Liver (tissue), 3 donors: ENCODE results near the gene ASPHD2.
A peak's percentile ranks its signal among the peaks of the same experiment; 100 is the strongest.

Experiments
- EGR1 ChIP-seq, 2 donors: IDR thresholded peaks; 2 replicates each; pipeline ENCODE4 v1.6.1; 2016 to 2018; ENCODE audit warnings: antibody characterized with exemption in 2 of 2, low read depth in 2 of 2
- FOXA1 ChIP-seq: IDR thresholded peaks from 2 replicates; pipeline ENCODE4 v1.6.1; 2016; ENCODE audit warnings: antibody characterized with exemption
- GABPA ChIP-seq, 2 donors: IDR thresholded peaks in 1 of 2; conservative IDR thresholded peaks in 1 of 2; 2 replicates each; pipeline ENCODE4 v1.6.1; 2016; ENCODE audit warnings: antibody characterized with exemption in 2 of 2, mild to moderate bottlenecking in 1 of 2, moderate library complexity in 1 of 2
- JUND ChIP-seq, 2 donors: IDR thresholded peaks; 2 replicates each; pipeline ENCODE4 v1.6.1; 2016; ENCODE audit warnings: antibody characterized with exemption in 2 of 2
- RAD21 ChIP-seq, 2 donors: IDR thresholded peaks; 2 replicates each; pipeline ENCODE4 v1.6.1; 2016; ENCODE audit warnings: antibody characterized with exemption in 2 of 2, mild to moderate bottlenecking in 2 of 2
- RXRA ChIP-seq, 2 donors: IDR thresholded peaks; 2 replicates each; pipeline ENCODE4 v1.6.1; 2017 to 2018; ENCODE audit warnings: antibody characterized with exemption in 2 of 2, mild to moderate bottlenecking in 1 of 2
- SP1 ChIP-seq: IDR thresholded peaks from 2 replicates; pipeline ENCODE4 v1.6.1; 2018; ENCODE audit warnings: antibody characterized with exemption, mild to moderate bottlenecking
- TAF1 ChIP-seq: conservative IDR thresholded peaks from 2 replicates; pipeline ENCODE4 v1.6.1; 2016; ENCODE audit warnings: antibody characterized with exemption, mild to moderate bottlenecking
- YY1 ChIP-seq: IDR thresholded peaks from 2 replicates; pipeline ENCODE4 v1.6.1; 2016; ENCODE audit warnings: antibody characterized with exemption, mild to moderate bottlenecking
- TF ChIP-seq, protein P1 (sequence below): fragments of 150-350 bp; IDR thresholded peaks from 2 replicates; pipeline ENCODE4 v1.5.1; 2017; ENCODE audit warnings: improper control_type of control experiment, low read depth, low read length; ENCODE audit not compliant: missing input control
- TF ChIP-seq, protein P2 (sequence below): IDR thresholded peaks from 2 replicates; pipeline ENCODE4 v1.6.1; 2016; ENCODE audit warnings: antibody characterized with exemption, mild to moderate bottlenecking
- TF ChIP-seq, protein P3 (sequence below): IDR thresholded peaks from 2 replicates; pipeline ENCODE4 v1.6.1; 2016; ENCODE audit warnings: antibody characterized with exemption
- TF ChIP-seq, protein P4 (sequence below): IDR thresholded peaks from 2 replicates; pipeline ENCODE4 v1.6.1; 2016; ENCODE audit warnings: antibody characterized with exemption
- donor health status: healthy.
- donor health status: healthy.

DNA sequence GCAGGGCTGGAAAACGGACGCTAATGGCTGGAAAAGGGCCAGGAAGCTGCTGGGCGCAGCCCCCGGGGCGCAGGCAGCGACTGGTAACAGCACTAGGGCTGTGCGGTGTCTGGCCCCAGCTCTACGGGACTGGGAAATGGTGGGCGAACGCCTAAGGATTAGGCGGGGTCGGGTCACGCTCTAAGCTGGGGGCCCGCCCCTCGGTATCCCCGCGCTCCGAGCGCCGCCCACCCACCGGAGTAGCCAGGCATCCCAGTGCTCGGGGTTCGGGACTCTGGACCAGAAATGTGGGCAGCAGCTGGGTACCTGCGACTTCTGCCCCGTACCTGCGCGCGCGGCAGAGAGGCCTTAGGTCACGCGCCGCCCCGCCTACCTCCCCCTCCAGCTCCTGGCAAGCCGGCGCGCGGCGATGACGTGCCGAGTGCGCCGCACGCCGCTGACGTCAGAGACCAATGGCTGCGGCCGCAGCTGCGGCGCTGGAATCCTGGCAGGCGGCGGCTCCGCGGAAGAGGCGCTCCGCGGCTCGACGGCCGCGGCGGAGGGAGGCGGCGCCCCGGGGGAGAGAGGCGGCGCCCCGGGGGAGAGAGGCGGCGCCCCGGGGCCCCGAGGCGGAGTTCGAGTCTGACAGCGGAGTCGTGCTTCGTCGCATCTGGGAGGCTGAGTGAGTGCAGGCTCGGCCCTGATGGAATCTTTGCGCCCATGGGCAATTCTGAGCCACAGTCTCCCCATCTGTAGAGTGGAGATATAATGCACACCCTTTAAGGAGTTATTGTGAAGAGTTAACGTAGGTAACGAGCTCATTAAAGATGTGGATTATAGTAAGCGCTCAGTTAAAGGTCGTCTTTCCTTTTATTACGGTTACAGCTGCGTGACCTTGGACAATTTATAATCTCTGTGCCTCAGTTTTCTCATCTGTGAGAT, 54.6 kb downstream of the ASPHD2 start, which contains the start of the genes HPS4 and SRRD:
- TF ChIP-seq, protein P1, sequence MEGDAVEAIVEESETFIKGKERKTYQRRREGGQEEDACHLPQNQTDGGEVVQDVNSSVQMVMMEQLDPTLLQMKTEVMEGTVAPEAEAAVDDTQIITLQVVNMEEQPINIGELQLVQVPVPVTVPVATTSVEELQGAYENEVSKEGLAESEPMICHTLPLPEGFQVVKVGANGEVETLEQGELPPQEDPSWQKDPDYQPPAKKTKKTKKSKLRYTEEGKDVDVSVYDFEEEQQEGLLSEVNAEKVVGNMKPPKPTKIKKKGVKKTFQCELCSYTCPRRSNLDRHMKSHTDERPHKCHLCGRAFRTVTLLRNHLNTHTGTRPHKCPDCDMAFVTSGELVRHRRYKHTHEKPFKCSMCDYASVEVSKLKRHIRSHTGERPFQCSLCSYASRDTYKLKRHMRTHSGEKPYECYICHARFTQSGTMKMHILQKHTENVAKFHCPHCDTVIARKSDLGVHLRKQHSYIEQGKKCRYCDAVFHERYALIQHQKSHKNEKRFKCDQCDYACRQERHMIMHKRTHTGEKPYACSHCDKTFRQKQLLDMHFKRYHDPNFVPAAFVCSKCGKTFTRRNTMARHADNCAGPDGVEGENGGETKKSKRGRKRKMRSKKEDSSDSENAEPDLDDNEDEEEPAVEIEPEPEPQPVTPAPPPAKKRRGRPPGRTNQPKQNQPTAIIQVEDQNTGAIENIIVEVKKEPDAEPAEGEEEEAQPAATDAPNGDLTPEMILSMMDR = no peak
- TF ChIP-seq, protein P2, sequence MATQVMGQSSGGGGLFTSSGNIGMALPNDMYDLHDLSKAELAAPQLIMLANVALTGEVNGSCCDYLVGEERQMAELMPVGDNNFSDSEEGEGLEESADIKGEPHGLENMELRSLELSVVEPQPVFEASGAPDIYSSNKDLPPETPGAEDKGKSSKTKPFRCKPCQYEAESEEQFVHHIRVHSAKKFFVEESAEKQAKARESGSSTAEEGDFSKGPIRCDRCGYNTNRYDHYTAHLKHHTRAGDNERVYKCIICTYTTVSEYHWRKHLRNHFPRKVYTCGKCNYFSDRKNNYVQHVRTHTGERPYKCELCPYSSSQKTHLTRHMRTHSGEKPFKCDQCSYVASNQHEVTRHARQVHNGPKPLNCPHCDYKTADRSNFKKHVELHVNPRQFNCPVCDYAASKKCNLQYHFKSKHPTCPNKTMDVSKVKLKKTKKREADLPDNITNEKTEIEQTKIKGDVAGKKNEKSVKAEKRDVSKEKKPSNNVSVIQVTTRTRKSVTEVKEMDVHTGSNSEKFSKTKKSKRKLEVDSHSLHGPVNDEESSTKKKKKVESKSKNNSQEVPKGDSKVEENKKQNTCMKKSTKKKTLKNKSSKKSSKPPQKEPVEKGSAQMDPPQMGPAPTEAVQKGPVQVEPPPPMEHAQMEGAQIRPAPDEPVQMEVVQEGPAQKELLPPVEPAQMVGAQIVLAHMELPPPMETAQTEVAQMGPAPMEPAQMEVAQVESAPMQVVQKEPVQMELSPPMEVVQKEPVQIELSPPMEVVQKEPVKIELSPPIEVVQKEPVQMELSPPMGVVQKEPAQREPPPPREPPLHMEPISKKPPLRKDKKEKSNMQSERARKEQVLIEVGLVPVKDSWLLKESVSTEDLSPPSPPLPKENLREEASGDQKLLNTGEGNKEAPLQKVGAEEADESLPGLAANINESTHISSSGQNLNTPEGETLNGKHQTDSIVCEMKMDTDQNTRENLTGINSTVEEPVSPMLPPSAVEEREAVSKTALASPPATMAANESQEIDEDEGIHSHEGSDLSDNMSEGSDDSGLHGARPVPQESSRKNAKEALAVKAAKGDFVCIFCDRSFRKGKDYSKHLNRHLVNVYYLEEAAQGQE = no peak
- peak in 1 of 2 donors; percentile 71 for TF ChIP-seq EGR1 (IDR thresholded peaks at IDR 0.05; ENCODE audit: low read depth in 2 of 2)
- peak; percentile 50 for TF ChIP-seq SP1
- peak in 1 of 2 donors; percentile 80 for TF ChIP-seq GABPA (IDR thresholded peaks at IDR 0.05 in 1 of 2, conservative IDR thresholded peaks at IDR 0.05 in 1 of 2)
- peak in 1 of 2 donors; percentile 33 for TF ChIP-seq JUND (IDR thresholded peaks at IDR 0.05)
- no peak for TF ChIP-seq TAF1
- TF ChIP-seq, protein P3, sequence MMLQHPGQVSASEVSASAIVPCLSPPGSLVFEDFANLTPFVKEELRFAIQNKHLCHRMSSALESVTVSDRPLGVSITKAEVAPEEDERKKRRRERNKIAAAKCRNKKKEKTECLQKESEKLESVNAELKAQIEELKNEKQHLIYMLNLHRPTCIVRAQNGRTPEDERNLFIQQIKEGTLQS = no peak
- TF ChIP-seq RXRA (IDR thresholded peaks at IDR 0.05) = no peak
- TF ChIP-seq FOXA1 = no peak
- peak; percentile 95 for TF ChIP-seq YY1
- TF ChIP-seq, protein P4, sequence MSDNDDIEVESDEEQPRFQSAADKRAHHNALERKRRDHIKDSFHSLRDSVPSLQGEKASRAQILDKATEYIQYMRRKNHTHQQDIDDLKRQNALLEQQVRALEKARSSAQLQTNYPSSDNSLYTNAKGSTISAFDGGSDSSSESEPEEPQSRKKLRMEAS = peak; percentile 4
- no peak for TF ChIP-seq RAD21 (IDR thresholded peaks at IDR 0.05)
